ENCODE data around the gene RAD51B. TPM values are rescaled to one million over a fixed set of nuclear protein-coding genes. Genes with fewer than 3 reads are reported as not detected.

RAD51B gene
- total RNA-seq, 4 donors from 2014 or later, result 12.6 to 26.4 (median 16.7) TPM

DNA sequence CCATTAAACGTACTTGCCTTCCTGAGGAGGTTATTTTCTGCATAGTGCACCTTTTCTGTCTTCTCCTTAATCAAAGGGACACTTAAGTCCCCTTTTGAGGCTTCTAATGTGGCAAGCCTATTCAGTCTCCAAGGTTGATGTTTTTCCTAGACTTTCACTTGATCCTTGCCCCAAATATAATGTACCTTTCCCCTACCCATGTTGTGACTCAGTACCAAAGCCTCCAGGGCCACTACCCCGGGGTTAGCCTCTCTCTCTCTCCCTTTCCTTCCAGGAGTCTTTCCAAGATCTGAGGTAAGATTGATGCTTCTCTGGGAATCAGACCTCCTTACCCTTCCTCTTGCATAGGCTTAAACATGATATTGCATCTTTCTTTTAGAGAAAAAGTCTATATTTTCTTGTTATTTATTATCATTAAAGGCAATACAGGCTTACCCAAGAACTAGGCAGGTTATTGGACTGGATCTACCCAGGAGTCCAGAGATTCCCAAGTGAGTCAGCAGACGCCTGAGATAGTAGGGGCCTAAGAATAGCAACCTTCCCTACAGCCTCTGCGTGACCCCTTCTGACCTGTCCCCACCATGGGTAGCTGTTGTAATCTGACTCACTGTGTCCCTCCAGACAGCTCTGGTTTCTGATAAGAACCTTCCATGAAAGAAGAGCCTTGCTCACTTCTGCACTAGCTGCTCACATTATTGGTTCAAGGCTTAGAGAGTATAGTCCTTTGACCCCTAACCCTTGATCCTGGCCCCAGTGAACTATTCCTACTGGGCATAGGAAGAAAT, 800.4 kb downstream of the RAD51B start:
- peak in 1 of 2 donors; percentile 3 for DNase-seq (ENCODE audit: low spot score in 2 of 2)
- Histone ChIP-seq H3K36me3 (no peaks in the 10 kb centered on the region), H3K27ac (peak overlapping the region in 1 of 4 donors; percentile 79), H3K9me3 (peaks cover 0 to 39% (median 16%) of the 10 kb centered on the region in 4 donors), H3K4me3 (no peak overlapping the region), H3K4me1 (peaks cover 0 to 11% (median 6%) of the 10 kb centered on the region in 4 donors), H3K27me3 (no peaks in the 10 kb centered on the region)
- WGBS, 2 donors, result 63 to 82% methylated on average over 4 of the region's 4 CpGs
- no peak for TF ChIP-seq POLR2A (IDR thresholded peaks at IDR 0.05)
- no peak for TF ChIP-seq EP300 (IDR thresholded peaks at IDR 0.05)
- TF ChIP-seq, protein P1, sequence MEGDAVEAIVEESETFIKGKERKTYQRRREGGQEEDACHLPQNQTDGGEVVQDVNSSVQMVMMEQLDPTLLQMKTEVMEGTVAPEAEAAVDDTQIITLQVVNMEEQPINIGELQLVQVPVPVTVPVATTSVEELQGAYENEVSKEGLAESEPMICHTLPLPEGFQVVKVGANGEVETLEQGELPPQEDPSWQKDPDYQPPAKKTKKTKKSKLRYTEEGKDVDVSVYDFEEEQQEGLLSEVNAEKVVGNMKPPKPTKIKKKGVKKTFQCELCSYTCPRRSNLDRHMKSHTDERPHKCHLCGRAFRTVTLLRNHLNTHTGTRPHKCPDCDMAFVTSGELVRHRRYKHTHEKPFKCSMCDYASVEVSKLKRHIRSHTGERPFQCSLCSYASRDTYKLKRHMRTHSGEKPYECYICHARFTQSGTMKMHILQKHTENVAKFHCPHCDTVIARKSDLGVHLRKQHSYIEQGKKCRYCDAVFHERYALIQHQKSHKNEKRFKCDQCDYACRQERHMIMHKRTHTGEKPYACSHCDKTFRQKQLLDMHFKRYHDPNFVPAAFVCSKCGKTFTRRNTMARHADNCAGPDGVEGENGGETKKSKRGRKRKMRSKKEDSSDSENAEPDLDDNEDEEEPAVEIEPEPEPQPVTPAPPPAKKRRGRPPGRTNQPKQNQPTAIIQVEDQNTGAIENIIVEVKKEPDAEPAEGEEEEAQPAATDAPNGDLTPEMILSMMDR (IDR thresholded peaks at IDR 0.05), result no peak

DNA sequence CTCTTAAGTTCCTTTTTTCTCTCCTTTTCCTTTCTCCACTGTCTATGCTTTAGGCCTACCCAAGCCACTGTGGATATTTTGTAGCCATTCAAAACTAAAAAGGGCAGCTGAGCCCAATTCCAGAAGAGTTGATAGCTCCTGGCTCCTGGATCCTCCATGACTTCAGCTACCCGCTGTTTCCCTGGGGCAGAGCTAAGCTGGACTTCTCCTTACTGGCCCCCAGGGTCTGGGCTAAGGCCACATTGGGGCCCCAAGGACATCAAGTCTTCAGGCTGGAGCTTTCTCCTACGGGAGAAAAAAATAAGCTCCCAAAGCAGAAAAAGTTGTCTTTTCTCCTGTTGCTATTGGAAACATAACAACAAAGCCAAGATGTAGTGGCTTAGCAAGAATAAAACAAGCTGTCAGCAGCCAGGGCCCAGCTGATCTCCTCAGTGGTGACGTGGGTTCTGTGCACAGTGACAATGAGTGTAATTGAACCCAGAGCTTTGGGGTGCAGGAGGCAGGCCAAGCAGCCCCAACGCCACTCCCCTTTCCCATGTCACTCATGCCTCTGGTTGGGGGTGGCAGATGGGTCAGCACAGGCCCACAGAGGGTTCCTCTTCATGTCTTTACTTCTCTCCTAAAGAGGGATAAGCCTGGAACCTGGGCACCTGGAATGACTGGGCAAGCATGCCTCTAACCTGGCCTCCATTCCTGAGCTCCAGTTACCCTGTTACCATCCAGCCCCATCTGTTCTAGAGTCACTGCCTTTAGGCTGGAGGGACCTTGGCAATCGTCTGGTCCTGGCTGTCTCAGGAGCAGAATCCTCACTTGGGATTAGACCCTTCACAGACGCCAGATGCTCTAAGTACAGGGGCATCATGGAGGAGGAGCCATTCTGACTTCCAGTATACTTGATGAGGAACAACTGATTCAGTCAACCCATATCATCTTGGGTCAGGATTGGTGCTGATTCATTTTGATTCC, 802.1 kb downstream of the RAD51B start:
- WGBS, 2 donors, result 47 to 49% methylated on average over 6 of the region's 6 CpGs

DNA sequence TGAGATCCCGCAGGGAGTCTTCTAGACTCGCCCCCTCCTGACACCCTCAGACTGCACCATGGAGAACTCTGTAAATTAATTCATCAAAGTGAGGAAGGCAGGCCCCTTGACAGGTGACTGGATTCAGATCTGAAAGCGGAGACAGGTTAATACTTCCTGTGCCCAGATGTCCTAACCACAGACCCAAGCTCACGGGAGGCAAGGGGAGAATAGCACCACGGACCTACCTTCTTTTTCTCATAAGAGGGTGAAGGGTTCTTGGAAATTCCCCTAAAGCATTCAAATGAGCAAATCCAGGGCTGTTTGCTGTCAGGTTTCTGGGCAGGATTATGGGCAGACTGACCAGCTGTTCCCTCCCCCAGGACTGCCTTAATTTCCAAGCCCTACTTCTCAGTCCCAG, 803.3 kb downstream of the RAD51B start:
- peaks cover 0 to 35% (median 6%) of the 10 kb centered on the region in 4 donors for H3K4me1 ChIP-seq
- TF ChIP-seq, protein P1 (IDR thresholded peaks at IDR 0.05), result no peak
- no peak for TF ChIP-seq EP300 (IDR thresholded peaks at IDR 0.05)
- TF ChIP-seq POLR2A (IDR thresholded peaks at IDR 0.05), result no peak
- H3K9me3 ChIP-seq, result peaks cover 0 to 10% (median 0%) of the 10 kb centered on the region in 4 donors
- H3K36me3 ChIP-seq, result no peaks in the 10 kb centered on the region
- WGBS, 2 donors, result 94% methylated on average over 5 of the region's 5 CpGs
- H3K27me3 ChIP-seq, result no peaks in the 10 kb centered on the region
- no peak for DNase-seq (ENCODE audit: low spot score in 2 of 2)
- H3K27ac ChIP-seq, result peak overlapping the region in 1 of 4 donors; percentile 2
- H3K4me3 ChIP-seq, result no peak overlapping the region

More for the DNA sequence above, 802.1 kb downstream of the RAD51B start:
- peak in 1 of 2 donors; percentile 29 for DNase-seq (ENCODE audit: low spot score in 2 of 2)
- H3K9me3 ChIP-seq, result peaks cover 0 to 22% (median 5%) of the 10 kb centered on the region in 4 donors
- peaks cover 0 to 23% (median 6%) of the 10 kb centered on the region in 4 donors for H3K4me1 ChIP-seq
- no peaks in the 10 kb centered on the region for H3K27me3 ChIP-seq
- H3K4me3 ChIP-seq, result no peak overlapping the region
- peak overlapping the region in 3 of 4 donors; percentile 30 to 79 (median 73) for H3K27ac ChIP-seq
- TF ChIP-seq EP300 (IDR thresholded peaks at IDR 0.05) (peak in 1 of 2 donors; percentile 55), POLR2A (IDR thresholded peaks at IDR 0.05) (no peak)
- no peaks in the 10 kb centered on the region for H3K36me3 ChIP-seq

DNA sequence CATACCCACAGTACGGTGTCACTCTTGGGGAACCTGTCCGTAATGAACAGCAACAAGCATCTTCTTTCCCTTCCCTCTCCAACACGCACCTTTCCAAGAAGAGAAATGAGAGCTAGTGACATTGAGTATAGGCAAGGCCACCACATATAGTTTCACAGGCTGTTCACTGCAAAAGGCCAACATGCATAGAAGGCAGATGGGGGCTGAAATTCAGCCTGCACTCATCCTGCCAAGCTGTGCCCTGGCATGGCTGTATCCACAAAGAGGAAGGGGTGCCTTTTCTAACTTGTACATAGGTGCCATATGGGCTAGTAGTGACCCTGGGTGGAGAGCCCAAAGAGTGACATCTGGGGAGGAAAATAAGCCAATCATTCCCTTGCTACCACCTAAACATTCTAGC, 803.7 kb downstream of the RAD51B start:
- H3K27ac ChIP-seq, result peak overlapping the region in 1 of 4 donors; percentile 2
- DNase-seq (ENCODE audit: low spot score in 2 of 2), result no peak
- no peaks in the 10 kb centered on the region for H3K36me3 ChIP-seq
- H3K27me3 ChIP-seq, result no peaks in the 10 kb centered on the region
- 98% methylated on average over 3 of the region's 3 CpGs for WGBS, 2 donors
- H3K9me3 ChIP-seq, result peaks cover 0 to 6% (median 0%) of the 10 kb centered on the region in 4 donors
- H3K4me1 ChIP-seq, result peaks cover 0 to 35% (median 6%) of the 10 kb centered on the region in 4 donors
- no peak for TF ChIP-seq EP300 (IDR thresholded peaks at IDR 0.05)
- TF ChIP-seq POLR2A (IDR thresholded peaks at IDR 0.05), result no peak
- TF ChIP-seq, protein P1 (IDR thresholded peaks at IDR 0.05), result no peak
- no peak overlapping the region for H3K4me3 ChIP-seq

DNA sequence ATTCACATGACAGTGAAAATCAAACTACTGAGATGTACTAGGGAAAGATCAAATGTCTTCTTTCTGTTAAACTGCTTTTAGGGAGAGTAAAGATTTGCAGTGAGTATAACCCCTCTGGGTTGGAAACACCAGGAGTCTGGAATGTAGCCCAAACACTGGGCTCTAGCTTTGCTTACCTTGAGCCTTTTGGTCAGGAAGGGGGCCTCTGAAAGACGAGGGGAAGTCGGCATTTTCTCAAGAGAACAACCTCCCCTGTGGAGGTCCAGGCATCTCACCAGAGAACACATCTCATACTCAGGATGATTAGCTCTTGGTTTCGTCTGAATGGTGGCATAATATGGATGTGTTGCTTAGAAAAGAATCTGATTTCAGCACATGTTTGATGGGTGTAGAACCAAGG, 804.2 kb downstream of the RAD51B start:
- Histone ChIP-seq H3K36me3 (no peaks in the 10 kb centered on the region), H3K4me1 (peaks cover 0 to 41% (median 6%) of the 10 kb centered on the region in 4 donors), H3K9me3 (peaks cover 0 to under 1% (median 0%) of the 10 kb centered on the region in 4 donors), H3K4me3 (no peak overlapping the region), H3K27me3 (no peaks in the 10 kb centered on the region), H3K27ac (peak overlapping the region in 1 of 4 donors; percentile 25)
- no peak for DNase-seq (ENCODE audit: low spot score in 2 of 2)
- TF ChIP-seq, protein P1 (IDR thresholded peaks at IDR 0.05), result no peak
- TF ChIP-seq EP300 (IDR thresholded peaks at IDR 0.05) (no peak), POLR2A (IDR thresholded peaks at IDR 0.05) (no peak)
- WGBS, 2 donors, result 79 to 88% methylated on average over 3 of the region's 3 CpGs

All from tibial nerve (tissue), 4 donors.